HG03108 (cell line): Measurements from ENCODE around the gene C4BPA.

ENCODE experiments used
- ATAC-seq: cut with Tn5 transposase; IDR thresholded peaks from one replicate; pipeline ENCODE4 v1.9.1; 2021; ENCODE audit warnings: moderate library complexity; ENCODE audit not compliant: unreplicated experiment

The C4BPA gene

DNA sequence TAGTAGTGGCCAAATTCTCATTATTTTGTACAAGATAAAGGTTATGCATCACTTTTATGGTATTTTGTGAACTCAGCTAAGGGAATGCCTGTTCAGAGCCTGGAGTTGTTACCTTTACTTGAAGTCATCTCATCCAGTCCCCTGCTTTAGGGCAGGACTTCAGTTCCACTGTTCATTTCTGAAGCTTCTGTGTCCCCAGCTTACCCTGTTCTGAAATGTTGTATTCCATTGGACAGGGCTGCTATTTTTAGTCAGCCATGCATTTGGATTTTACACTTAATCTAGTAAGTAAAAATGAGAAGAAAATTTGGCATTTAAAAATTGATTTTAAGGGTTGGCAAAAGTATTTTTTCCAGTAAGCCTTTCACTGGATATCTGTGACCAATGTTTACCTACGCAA lies 27.0 kb upstream of the C4BPA start:
- no peak for ATAC-seq

DNA sequence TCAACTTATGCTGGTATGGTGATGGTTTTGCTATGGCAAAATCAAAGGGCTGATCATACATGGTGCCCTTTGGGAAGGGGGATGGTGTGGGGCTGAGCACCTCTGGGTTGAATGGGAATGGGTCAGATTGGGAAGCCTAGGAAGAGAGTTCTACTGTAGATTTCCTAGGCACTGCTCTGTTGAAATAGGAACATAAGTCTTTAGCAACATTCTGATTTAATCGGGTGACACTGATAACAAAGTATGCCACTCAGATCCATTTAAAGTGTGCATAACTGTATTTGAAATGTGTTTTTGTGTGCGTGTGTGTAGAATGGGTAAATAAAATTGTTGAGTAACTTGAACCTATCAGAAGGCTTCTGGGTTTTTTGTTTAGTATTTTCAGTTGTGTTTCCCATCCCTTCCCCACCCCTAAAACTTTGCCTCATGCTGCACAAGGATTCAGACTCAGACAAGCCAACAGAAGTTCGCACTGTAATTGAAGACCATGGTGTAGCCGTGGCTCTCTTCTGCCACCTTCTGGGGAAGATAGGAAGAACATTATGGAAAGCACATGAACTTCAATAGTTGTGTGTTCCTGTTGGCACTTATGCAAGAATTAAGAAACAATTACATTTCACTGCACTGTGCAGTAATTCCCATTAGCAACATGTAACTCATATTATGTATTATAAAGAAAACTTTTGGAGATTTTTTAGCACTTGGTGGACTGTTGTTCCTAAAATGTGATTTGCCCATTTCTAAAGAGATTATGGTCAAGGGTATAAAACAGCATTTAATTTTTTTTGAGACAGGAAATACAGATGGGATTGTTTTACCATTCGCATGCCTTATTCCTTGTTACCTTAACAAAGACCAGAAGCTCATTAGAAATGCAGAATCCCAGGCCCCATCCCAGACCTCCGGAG lies 26.3 kb upstream of the C4BPA start:
- peak; percentile 82 for ATAC-seq

DNA sequence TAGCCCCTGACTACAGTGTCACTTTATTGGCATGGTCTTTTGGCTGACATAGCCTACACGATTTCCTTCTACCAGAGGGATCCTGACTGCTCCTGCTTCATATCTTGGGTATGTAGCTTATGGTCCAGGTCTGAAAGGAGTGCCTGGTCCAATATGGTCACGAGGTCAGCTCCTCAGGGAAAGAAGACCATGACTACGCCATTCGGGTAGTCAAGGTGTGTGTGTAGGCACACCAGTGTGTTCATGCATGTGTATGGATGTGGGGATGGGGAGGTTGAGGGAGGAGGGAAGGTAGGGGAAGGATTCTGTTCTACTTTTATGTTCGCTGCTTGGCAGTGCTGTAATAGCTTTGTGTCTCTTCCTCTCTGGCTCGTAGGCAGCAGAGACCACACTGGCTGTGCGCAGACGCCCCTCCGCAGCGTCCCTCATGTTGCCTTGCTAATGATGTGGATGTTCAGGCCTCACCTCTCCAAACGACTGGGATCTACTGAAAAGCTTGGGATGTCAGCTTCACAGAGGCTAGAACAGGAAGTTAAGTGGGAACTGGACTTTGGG lies 25.4 kb upstream of the C4BPA start:
- no peak for ATAC-seq

DNA sequence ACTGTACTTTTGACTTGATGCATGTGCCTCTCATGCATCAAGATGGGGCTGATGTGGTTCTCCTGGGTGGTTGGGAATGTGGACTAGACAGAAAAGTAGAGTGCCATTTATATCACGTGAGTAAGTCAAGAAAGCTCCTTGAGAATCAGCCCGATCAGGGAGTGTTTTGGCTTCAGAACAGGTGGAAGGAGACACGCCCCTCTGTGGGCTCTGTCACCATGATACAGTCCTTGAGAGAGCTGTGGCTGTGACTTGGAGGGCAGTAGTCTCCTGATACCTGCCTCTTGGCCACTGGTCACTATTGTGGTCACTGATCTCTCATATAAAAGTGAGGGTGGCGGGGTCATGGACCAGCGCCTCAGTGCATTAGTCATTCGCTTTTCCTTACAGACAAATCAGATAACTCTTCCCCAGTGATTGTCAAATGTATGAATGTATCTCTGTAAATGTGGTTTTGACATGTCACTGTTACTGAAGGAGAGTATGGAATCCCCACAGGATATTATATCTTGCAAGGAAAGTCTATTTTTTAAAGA lies 24.3 kb upstream of the C4BPA start:
- ATAC-seq, result no peak

DNA sequence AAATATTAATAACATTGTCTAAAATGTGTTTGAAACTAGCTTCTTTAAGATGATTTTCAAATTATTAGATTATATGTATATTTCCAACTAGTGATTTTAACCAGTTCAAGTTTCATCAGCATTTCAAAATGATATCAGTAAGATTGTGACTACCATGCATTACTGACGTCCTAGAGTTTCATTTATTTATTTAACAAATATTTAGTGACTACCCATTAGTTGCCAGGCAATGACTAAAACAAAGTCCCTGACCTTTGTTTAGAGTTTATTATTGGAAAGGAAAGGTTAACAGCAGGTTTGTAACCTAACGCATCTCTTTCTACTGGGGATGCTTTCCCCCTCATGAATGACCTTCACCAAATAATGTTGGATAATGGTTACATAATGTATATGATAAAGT lies 22.9 kb upstream of the C4BPA start:
- no peak for ATAC-seq

DNA sequence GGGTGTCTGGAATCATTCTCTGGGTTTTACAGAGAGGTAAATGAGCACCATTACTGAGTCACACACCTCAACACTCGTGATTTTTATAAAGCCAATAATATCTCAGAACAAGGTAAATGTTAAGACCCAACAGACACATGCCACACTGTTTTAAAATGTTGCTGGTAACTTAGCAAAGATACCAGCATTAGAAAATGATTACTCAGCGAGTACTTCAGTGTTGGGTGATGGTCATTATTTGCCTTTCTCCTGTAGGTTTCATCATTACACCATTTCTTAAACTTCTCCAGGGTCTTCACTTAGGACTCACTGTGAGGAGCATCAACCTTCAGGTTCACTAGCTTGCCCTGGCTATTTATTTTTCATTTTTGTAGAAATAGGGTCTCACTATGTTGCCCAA lies 22.2 kb upstream of the C4BPA start:
- ATAC-seq, result no peak

DNA sequence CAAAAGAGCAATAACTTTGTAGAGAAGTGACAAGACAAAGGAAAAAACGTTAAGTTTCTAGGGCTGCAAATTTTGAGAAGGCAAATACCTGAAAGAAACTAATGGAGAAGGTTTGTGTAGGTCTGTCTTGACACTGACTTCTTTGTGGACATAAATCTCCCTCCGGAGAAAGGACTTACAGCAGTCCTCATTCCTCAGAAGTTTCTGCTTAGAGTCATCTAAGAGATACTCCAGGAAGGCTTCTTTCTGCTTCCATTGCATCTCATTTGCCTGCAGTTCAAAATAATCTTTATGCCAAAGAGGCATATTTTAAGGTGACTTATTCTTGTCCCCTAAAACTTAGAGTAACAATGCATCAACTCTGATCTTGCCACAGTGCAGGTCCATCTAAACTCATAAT lies 19.8 kb upstream of the C4BPA start:
- no peak for ATAC-seq

DNA sequence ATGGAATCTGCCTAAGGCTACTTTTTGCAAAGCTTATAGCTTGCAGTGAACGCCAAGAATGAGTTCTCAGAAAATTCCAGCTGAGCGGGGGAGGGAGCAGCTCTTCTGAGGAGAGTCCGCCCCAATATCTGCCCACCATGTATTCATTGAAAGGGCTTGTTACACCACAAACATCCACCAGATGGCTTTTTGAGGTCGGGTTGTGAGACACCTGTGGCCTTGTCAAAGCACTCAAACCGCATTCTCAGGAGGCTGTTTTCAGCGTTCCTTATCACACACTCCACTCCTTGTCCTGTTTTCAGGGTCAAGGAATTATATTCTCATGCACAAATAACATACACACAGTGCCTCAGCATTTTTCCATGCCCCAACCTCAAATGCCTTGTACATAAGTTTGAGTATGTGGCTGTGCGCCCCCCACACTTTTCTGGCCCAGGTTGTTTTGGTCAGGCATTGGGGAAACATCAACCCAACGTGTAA lies 19.3 kb upstream of the C4BPA start:
- no peak for ATAC-seq

DNA sequence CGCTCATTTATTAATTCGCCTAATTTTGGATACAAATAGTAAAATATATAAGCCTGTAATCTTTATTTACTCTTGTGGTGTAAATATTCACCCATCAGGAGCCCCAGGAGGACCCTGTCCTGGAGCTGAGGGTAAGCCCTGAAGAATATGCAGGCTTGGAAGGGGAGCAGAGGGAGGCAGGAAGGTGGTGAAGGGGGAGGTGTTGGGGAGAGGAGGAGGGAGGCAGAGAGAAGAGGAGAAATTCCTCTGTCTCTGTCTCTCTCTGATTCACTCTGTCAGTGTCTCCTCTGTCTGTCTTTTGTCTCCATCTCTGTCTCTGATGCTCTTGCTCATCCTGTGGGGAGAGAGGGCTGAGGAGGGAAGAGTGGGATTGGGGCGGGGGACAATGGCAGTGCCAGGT lies 18.1 kb upstream of the C4BPA start:
- no peak for ATAC-seq

DNA sequence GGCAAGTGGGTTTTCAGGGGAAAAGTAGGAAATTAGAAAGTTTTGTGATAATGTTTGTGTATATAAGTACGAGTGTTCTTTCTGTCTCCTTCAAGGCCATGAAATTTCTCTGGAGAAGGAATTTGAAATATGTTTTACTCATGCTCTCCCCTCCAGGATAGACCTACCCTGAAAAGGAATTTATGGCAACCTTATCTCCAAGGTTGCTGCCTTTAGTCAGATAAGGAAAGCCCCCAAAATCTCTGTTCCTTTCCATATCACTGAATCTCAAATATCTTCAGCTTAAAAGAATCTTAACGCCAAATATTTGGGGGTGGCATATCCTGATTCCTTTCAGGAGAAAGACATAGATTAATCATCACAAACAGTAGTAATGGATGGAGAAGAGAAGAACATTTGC lies 15.9 kb upstream of the C4BPA start:
- ATAC-seq, result no peak

DNA sequence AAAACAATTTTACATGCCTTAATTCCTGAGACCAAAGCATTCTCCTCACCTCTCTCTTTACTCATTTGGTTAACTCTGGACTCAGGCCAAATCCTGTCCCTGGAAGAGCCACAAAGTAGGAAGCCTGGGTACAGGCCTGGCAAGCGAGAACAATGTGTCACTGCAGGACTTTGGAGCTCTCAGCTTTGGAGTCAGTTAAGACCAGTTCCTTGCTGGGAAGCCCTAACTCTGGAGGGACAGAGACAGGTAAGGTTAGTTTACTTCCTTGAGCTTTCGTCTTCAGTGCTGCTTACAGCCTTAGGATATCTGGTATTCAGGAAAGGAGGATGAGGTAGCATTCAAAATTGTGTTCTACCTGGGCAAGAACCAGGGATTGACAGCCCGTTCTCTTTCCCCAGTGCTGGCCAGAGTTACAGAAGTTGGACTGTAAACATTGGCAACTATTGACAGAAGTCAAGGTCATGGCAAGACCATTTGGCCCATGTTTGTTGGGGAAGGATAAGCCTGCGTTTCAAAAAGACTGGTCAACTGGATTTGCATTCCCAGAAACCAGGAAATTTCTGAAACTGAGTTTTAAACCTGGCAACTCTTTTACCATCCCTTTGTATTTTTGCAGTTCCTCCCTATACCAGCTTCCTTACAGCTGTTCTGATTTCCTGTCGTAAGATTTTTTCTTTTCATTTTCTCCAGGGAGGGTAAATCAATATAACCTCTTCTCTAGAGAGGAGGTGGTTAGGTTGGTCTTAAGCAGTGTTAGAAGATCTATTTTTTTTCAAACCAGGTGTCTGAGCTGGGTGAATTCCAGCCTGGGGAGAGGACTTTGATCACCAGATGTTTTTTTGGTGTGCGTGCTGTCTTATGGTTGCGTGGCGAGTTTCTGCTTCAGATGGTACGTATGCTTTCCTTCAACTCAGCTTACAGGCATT lies 15.1 kb upstream of the C4BPA start, which contains the start of gene C4BPB:
Gene C4BPB (plus strand): TSS at position 160 of the 926 bp plus-strand sequence. CDS start 672 bp downstream, at position 832.
- ATAC-seq, result no peak

DNA sequence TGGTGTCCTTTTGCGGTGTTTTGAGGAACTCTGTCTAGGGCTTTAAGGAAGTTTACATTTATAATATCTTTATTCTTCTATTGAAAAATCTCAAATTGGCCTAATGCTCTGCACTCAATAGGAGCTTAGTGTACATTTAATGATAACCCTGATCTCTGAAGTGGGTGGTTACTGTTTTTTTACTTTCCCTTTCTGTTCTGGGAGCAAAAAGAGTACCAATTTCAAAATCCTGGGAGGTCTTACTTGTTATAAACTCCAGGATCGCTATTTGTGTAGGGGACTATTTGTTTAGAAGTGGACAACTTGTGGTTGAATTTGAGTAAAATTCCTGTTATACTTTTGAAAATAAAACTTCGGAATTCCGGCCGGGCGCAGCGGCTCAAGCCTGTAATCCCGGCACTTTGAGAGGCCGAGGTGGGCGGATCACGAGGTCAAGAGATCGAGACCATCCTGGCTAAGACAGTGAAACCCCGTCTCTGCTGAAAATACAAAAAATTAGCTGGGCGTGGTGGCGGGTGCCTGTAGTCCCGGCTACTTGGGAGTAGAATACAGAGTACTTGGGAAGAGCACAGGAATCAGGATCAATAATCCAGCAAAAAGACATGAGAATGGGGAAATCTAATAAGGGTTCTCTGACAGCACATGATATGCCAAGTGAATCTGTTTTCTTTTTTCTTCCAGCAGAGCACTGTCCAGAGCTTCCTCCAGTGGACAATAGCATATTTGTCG lies 14.2 kb upstream of the C4BPA start:
- no peak for ATAC-seq

DNA sequence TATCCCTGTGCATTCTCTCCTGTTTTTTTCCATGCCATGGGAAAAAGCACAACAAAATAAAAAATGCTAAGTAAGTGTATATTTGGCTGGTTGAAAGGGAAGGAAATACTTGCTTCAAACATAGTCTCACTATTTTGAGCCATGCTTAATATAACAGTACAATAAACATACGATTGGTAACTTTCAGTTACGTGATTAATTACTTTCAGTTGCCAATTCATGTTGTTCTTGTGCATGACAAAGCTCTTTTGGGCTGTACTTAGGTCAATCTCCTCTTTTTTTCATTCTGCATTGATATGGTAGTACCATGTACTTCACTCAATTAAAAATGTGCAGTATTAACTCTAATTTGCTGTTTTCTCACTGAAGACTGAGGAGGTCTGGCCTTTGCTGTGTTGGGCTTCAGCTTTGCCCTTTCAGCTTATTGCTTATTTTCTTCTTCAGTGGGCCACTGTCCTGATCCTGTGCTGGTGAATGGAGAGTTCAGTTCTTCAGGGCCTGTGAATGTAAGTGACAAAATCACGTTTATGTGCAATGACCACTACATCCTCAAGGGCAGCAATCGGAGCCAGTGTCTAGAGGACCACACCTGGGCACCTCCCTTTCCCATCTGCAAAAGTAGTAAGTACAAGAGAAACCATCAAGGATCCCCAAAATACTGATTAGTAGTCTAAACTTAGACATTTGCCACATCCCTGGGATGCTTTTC lies 12.7 kb upstream of the C4BPA start:
- no peak for ATAC-seq

DNA sequence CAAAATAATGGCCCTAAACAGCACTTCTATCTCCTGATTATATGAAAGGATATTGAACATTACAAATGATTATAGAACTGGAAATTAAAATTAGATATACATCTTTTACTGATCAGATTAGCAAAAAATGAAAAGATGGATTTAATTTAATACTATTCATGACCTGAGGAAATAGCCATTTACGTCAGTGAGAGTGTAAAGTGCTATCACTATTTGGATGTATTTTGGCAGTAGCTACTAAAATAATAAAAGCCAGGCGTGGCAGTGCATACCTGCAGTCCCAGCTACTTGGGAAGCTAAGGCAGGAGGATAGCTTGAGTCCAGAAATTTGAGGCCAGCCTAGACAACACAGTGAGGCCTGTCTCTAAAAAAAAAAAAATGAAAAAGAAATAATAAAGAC lies 10.1 kb upstream of the C4BPA start:
- no peak for ATAC-seq

DNA sequence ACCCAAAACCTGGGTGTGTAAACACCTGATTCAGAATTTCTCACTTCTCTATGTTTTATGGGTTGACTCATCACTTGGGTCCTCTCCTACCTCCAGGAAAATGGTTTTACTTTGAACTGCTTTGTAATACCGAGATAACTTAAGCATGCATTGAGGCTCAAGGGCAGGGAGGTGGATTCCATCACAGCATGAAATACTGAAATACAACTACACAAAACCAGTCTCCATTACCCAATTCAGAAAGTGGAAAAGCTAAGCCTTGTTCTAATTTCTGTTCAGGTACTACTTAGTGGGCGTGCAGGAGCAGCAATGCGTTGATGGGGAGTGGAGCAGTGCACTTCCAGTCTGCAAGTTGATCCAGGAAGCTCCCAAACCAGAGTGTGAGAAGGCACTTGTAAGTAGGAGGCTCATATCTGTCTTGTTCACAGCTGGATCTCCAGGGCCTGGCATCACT lies 6.1 kb upstream of the C4BPA start:
- ATAC-seq, result peak; percentile 71

DNA sequence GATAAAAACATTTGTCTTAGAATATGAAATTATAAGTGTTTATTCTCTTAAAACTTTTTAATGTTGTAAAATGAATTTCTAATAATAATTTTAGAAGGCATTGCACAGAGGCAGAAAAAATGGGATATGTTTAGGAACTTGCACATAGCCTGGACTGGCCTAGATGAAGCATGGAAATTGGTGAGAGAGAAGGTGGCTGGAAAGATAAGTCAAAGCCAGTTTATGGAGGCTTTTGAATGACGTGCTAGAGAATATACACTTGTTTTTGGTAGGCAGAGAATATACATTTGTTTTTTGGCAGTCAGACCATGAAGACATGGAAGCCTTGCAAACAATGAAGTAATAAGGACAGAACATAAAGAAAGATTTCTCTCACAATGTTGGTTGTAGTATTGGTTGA lies 2.3 kb upstream of the C4BPA start:
- no peak for ATAC-seq

DNA sequence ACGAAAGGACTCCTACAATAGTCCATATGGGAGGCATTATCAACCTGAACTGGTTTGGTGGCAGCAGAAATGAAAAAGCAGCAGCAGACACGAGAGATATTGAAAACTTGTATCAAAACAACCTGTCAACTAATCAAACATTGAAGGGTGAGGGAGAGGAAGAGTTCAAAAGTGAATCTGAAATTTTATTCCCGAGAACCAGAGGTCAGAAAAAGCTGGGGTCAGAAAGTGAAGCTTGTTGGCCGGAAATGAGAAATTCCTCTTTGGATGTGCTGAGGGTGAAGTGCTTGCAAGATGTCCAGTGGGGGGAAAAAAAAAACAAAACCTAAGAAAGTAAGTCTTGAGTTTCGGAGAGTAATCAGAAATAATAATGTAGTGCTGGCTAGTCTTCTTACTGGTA lies 1.9 kb upstream of the C4BPA start:
- ATAC-seq, result no peak

DNA sequence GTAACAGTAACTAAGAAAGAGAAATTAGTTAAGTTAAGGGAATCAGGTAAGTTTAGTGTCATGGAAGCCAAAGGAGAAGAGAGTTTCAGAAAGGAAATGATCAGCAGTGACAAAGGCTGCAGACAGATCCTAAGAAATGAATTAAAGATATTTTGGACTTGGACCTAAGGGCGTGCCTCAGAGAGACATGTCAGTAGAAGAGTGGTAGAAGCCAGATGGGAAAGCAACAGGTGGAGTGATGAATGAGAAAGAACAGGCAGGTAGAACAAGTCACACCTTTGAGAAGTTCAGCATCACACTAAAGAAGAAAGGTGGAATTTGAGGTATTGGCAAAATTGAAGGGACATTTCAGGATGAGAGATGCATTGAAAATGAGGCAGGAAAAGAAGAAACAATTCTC lies 1.4 kb upstream of the C4BPA start:
- no peak for ATAC-seq

DNA sequence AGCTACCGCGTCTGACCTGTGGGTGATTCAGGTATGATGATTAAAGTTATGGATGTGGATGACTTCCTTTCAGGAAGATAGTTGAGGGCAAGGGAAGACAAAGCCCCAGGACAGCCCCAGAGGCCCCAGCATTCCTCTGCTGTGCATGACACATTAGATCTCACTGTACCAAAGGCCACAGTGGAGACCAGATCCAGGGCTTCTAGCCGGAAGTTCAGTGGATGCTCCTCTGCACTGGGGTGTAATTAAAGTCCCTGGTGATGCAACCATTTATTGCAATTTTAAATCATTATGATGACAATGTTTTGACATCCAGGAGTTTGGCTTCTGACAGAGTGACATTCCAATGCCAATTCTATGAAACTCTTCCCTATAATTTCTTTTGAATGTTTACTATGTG lies 5.0 kb downstream of the C4BPA start:
- ATAC-seq, result no peak
